ENCODE data around the gene RHOF. TPM values are rescaled to one million over a fixed set of nuclear protein-coding genes. Genes with fewer than 3 reads are reported as not detected.

RHOF gene
- total and polyA plus RNA-seq, 2 donors (not counting 1 experiment from before 2014, with no cell fraction given) = 90.3 to 129 TPM

- TF ChIP-seq CTCF (IDR thresholded peaks at IDR 0.05) = no peak
- TF ChIP-seq EZH2 (IDR thresholded peaks at IDR 0.05; ENCODE audit: borderline replicate concordance, insufficient read depth, low read depth, low read length, poor library complexity, severe bottlenecking) = no peak
- ATAC-seq (ENCODE audit: low read depth) = peak; percentile 51
- ChIA-PET CTCF (interaction anchor here (0.6 to 33.5 kb wide), 4 partner anchors 0 to 388 kb away, joined by 3 to 1947 read pairs (median 976); partner anchors contain the start of genes RHOF and SETD1B), POLR2A (interaction anchor here (0.6 to 13.7 kb wide), 11 partner anchors 8 to 423 kb away, joined by 3 to 267 read pairs (median 4); partner anchors contain the start of genes DIABLO, PSMD9, RHOF and RNF34)
- no peaks in the 10 kb centered on the region for H3K27me3 ChIP-seq (replicated peaks in 1 of 4; ENCODE audit: control extremely low read depth in 1 of 4, control insufficient read depth in 3 of 4, insufficient read depth in 4 of 4, low read length in 3 of 4)
- intact Hi-C loops (cut with micrococcal nuclease) = loop anchor here (1.0 to 10.0 kb wide), 6 partner anchors 8 to 702 kb away; partner anchors contain the start of gene ZCCHC8
- peaks cover 30% of the 10 kb centered on the region for H4K20me1 ChIP-seq (ENCODE audit: control insufficient read depth, insufficient read depth, low read length, poor library complexity, severe bottlenecking)
- peak overlapping the region; percentile 97 for H3K27ac ChIP-seq (ENCODE audit: low read length in 2 of 2)
- H3K9ac ChIP-seq (ENCODE audit: low read length) = peak overlapping the region; percentile 85
- H3K9me3 ChIP-seq (ENCODE audit: control extremely low read depth in 1 of 3, control insufficient read depth in 2 of 3, insufficient read depth in 1 of 3, low read length in 2 of 3) = no peaks in the 10 kb centered on the region
- peaks cover 3 to 28% of the 10 kb centered on the region in 2 experiments for H3K36me3 ChIP-seq (replicated peaks in 1 of 2; ENCODE audit: control extremely low read depth in 1 of 2, control insufficient read depth in 1 of 2, extremely low read depth in 1 of 2, insufficient read depth in 2 of 2, low read length in 1 of 2)
- under 1% methylated on average over 51 of the region's 65 CpGs for WGBS (ENCODE audit: insufficient coverage)
- peak overlapping the region; percentile 94 for H3K4me2 ChIP-seq (replicated peaks; ENCODE audit: low read depth, low read length, poor library complexity, severe bottlenecking)
- Mint-ChIP-seq H3K27me3 (no peaks in the 10 kb centered on the region), H3K4me1 (peaks cover 50% of the 10 kb centered on the region), H3K4me3 (peak overlapping the region; percentile 90), H3K9me3 (ENCODE audit: insufficient read depth) (no peaks in the 10 kb centered on the region), H3K27ac (peak overlapping the region; percentile 98)
- DNase-seq = peak; percentile 98
- H2AFZ ChIP-seq (ENCODE audit: insufficient read depth, low read depth, low read length, poor library complexity, severe bottlenecking) = peak overlapping the region; percentile 90
- H3K4me3 ChIP-seq (ENCODE audit: control extremely low read depth in 1 of 5, extremely low read depth in 1 of 5, insufficient read depth in 1 of 5, low read depth in 2 of 5, low read length in 4 of 5) = peak overlapping the region; percentile 79 to 95 (median 89)
- H3K4me1 ChIP-seq (ENCODE audit: control insufficient read depth in 2 of 2, insufficient read depth in 2 of 2, low read length in 2 of 2) = peaks cover 33 to 53% of the 10 kb centered on the region in 2 donors
- peaks cover 66% of the 10 kb centered on the region for H3K79me2 ChIP-seq (ENCODE audit: control insufficient read depth, insufficient read depth, low read length)
Observed at GRCh38 chr12:121802843-121803698, 9.6 kb upstream of the RHOF start.
